CD4-positive, alpha-beta T cell treated with Interleukin-15 for 1 hour (primary cell): ENCODE measurements around the gene FOXJ3.

Source experiments
- DNase-seq: peaks from one replicate; pipeline ENCODE4 v3.0.0-alpha.2; 2020

Gene FOXJ3

GRCh38 chr1:42302034-42302433, 33.0 kb downstream of the FOXJ3 start:
- DNase-seq = no peak

DNA sequence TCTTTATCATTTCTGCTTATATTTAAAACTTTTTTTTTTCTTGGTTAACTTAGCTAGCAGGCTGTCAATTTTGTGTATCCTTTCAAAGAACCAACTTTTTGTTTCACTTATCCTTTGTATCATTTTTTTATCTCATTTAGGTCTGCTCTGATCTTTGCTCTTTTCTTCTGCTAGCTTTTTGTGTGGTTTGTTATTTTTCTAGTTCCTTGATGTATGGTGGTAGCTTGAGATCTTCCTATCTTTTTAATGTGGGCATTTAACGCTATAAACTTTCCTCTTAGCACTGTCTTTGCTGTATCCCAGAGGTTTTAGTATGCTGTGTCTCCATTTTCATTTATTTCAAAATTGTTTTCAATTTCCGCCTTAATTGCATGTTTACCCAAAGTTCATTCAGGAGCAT, 36.5 kb downstream of the FOXJ3 start:
- no peak for DNase-seq

DNA sequence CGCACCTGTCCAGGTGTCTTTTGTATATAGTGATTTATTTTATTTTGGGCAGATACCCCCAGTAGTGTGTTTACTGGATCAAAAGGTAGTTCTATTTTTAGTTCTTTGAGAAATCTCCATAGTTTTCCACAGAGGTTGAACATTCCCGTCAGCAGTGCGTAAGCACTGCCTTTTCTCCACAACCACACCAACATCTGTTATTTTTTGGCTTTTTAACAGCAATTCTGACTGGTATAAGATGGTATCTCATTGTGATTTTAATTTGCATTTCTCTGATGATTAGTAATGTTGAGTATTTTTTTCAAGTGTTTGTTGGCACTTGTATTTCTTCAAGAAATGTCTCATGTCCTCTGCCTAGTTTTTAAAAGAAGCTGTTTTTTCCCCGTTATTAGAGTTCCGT, 39.2 kb downstream of the FOXJ3 start:
- no peak for DNase-seq

DNA sequence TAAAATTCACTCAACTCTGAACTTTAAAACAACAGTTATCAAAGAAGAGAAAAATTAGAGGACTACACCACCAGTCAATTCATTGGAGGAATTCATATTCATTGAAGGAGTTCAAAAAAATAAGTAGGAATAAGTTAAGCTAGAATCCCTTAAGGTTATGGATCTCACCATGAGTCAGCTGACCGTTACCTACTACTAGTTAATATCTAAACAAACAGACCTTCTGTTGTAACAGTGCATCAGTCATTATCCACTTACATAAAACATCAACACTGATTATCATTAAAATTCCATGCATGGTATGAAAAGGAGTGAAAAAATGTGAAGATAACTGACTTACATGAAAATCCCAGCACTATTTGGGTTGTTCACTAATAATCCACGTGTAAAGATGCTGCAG, 44.9 kb downstream of the FOXJ3 start:
- DNase-seq = no peak

- no peak for DNase-seq
These were observed 46.6 kb downstream of the FOXJ3 start for GRCh38 chr1:42288311-42288985.

GRCh38 chr1:42282867-42283583, 52.0 kb downstream of the FOXJ3 start:
- DNase-seq = no peak

DNA sequence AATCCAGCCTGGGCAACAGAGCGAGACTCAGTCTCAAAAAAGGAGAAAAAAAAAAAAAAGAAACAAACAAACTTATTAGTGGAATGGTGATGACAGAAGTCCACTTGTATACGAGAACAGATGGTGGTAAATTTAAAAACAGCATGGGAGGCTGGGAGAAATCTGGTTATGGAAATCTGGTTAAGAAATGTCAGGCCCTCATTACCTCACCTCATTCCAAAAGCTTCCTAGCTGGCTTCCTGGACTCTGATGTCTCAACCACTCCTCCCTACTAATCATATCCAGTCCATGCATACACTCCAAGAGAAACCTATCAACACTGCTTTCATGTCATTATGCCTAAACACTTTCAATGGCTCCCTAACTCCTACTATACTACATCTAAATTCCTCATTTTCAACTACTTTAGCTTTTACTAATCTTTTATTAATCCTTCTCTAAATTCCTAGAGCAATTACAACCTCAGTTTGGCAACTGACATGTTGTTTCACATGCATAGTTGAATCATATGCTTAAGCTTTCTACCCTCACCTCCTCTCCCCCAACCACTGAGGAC, 52.9 kb downstream of the FOXJ3 start:
- no peak for DNase-seq

- no peak for DNase-seq
These were observed 54.2 kb downstream of the FOXJ3 start for GRCh38 chr1:42280821-42281220.

DNA sequence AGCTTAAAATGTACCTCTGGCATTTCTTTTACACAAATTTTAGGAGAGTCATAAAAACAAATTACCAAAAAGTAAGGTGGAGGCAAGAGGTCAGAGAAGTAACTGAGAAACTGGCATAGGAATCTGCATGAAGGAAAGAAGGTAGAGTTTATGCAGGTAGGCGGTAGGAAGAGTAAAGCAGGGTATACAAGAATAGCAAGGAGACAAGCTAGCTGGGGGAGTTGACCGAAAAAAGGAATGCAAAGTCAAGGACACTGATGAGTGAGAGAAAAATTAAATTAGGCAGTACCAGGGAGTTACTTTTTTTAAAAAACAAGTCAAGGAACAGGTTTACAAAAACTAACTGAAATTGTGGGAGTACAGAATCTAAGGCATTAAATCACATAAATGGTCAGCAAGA, 56.0 kb downstream of the FOXJ3 start:
- DNase-seq = no peak

GRCh38 chr1:42272920-42273319, 62.1 kb downstream of the FOXJ3 start:
- DNase-seq = no peak

- DNase-seq = no peak
These were observed 67.1 kb downstream of the FOXJ3 start for GRCh38 chr1:42267904-42268303.

DNA sequence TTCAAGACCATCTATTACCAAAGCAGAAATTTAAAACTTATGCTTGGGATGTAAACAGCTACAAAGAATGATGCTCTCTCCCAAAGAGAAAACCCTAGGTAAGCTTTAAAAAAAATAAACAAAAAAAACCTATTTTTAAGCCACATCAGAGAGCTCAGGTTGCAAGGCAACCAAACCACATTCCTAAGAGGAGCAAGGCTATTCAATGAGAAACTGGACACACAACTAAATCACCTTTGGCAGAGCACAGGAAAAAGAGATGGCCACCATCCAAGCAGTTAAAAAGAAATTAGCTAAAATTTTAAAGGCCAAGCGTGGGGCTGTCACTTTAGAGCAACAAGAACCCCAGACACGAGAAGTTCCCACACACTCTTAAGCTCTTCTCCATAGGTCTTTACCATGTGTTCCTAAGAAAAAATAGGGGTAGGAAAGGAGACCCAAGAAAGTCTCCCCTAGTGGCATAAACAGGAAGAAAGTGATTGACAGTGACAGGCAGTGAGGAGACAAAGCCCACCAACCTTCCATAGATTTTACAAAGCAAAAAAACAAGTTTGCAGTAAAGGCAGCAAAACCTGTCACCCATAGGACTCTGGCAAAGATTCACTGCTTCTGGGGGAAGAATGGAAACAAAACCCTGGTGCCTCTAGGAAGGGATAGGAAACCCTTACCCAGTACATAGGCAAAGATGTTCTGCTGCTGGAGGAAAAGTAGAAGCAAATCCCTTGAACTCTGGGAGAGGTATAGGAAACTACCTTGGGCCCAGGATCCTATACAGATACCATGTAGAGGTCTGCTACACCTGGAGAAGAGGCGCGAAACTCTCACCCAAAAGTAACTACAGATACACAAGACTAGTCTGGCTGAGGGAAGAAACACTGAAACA, 68.5 kb downstream of the FOXJ3 start:
- no peak for DNase-seq

DNA sequence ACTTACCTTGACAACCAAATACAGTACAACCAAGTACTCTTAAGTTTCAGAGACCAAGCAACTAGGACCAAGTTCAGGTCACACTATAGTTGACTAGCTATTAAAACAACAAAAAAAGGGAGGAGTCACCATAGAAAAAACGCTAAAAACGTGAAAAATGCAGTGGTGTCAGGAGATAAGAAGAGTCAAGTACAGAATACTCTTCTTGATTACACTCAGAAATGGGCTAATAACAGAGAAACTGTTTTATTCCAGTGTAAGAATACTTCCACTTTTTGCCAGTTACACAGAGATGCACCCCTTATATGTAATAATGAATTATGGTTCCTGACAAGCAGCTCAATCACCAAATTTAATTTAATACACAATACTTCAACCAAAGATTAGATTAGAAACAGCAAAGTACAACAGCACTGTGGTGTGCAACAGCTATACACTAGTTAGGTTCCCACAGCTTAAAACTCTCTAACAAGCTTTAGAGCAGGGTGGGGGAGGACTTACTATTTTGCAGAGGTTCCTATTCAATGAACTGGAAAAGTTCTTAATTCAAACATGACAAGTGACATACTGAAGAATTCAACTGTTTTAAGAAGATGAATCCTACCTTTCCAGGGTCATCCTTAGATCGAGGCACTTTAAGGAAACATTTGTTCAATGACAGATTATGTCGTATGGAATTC, 70.4 kb downstream of the FOXJ3 start:
- no peak for DNase-seq

- DNase-seq = no peak
These were observed 72.0 kb downstream of the FOXJ3 start for GRCh38 chr1:42263019-42263418.

GRCh38 chr1:42260376-42261070, 74.5 kb downstream of the FOXJ3 start:
- DNase-seq = no peak

DNA sequence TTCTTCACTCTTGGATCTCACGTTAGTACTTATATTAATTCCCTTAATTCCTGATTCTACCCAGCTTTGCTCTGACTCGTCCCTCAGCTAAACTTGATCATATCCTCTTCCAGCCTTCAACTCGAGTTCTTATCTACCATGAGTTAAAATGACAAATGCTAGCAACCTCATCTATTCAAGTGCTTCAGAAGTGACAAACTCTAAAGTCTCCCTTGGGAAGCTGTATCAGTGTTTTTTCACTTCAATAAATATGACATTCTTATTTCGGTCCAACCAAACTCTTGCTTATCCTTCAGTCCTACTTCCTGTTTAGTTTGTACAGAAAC, 75.3 kb downstream of the FOXJ3 start:
- DNase-seq = no peak

DNA sequence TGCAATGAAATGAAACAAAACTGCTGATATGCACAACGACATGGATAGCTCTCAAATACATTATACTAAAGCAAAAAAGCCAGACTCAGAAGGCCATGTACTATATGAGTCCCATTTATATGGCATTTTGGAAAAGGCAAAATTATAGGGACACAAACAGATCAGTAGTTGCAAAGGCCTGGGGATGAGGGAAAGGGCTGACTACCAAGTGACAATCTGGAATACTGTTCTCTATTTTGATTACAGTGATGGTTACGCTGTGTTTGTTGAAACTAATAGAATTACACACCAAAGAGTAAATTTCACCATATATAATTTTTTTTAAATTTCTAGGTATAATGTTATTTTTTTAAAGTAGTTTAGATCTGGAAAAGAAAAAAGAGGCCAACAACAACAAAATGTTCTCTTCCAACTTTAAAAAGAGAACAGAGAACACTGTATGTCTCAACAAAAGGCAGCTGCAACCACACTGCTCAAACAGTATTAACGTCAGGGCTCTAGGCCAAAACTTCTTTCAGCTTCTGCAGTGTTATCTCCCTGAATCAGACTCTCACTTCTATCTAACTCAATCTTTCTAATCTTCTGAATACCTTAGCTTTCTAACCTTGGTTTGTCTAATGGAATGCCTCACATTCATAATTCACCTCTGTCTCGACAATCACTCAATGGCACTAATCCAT, 75.8 kb downstream of the FOXJ3 start:
- DNase-seq = no peak

- no peak for DNase-seq
These were observed 76.8 kb downstream of the FOXJ3 start for GRCh38 chr1:42258218-42258617.

- DNase-seq = no peak
These were observed 84.0 kb downstream of the FOXJ3 start for GRCh38 chr1:42251042-42251441.

GRCh38 chr1:42250164-42250563, 84.9 kb downstream of the FOXJ3 start:
- no peak for DNase-seq

- no peak for DNase-seq
These were observed 93.9 kb downstream of the FOXJ3 start for GRCh38 chr1:42240966-42241755.
